Kidney epithelial cell (primary cell): ENCODE data around the gene PRPH. TPM values are rescaled to one million over a fixed set of nuclear protein-coding genes. Genes with fewer than 3 reads are reported as not detected.
A peak's percentile ranks its signal among the peaks of the same experiment; 100 is the strongest.
"Not testable (repeated sequence)": the region's sequence is repeated elsewhere in the genome, so short reads cannot be mapped to it uniquely, and the experiment has no call there.

Experiments used
- DNase-seq: peaks from one replicate; pipeline ENCODE4 v3.0.0-alpha.2; 2010; ENCODE audit warnings: low read depth
- H3K27me3 ChIP-seq: 2 replicates; pipeline ENCODE4 v1.6.0; 2011; ENCODE audit warnings: low read length; ENCODE audit not compliant: control insufficient read depth, insufficient read depth
- H3K36me3 ChIP-seq: 2 replicates; pipeline ENCODE4 v1.5.1; 2011; ENCODE audit warnings: low read length; ENCODE audit not compliant: control insufficient read depth, insufficient read depth
- H3K4me3 ChIP-seq: 2 replicates; pipeline ENCODE4 v1.5.1; 2011; ENCODE audit warnings: low read depth, mild to moderate bottlenecking, control low read depth, low read length
- CTCF ChIP-seq: IDR thresholded peaks from 2 replicates; pipeline ENCODE4 v1.5.1; 2011; ENCODE audit warnings: mild to moderate bottlenecking, moderate library complexity, low read length, control low read depth, inconsistent platforms; ENCODE audit not compliant: insufficient read depth, poor library complexity, severe bottlenecking
- total RNA-seq: library from RNA; depleted of rRNA; stranded (reverse); fragments of >200 nt; gene quantifications from 2 replicates; pipeline ENCODE4 v1.2.3, GENCODE V29; 2015

The PRPH gene
- total RNA-seq, 1 donor from 2014 or later: 0.21 TPM

GRCh38 chr12:49297695-49298060 lies 2.7 kb downstream of the PRPH start:
- no peak for TF ChIP-seq CTCF
- Histone ChIP-seq H3K4me3 (no peak overlapping the region), H3K27me3 (peaks cover 57% of the 10 kb centered on the region), H3K36me3 (no peaks in the 10 kb centered on the region)
- DNase-seq: no peak

GRCh38 chr12:49298160-49298559 lies 3.2 kb downstream of the PRPH start:
- DNase-seq: no peak
- TF ChIP-seq CTCF: peak; percentile 22
- no peak overlapping the region for H3K4me3 ChIP-seq
- no peaks in the 10 kb centered on the region for H3K36me3 ChIP-seq
- peaks cover 54% of the 10 kb centered on the region for H3K27me3 ChIP-seq

- TF ChIP-seq CTCF: no peak
- Histone ChIP-seq H3K4me3 (no peak overlapping the region), H3K27me3 (peaks cover 21% of the 10 kb centered on the region), H3K36me3 (no peaks in the 10 kb centered on the region)
- no peak for DNase-seq
Measured at GRCh38 chr12:49301760-49302159, 6.8 kb downstream of the PRPH start.

- no peak for TF ChIP-seq CTCF
- DNase-seq: no peak
- H3K4me3 ChIP-seq: no peak overlapping the region
- H3K36me3 ChIP-seq: no peaks in the 10 kb centered on the region
- H3K27me3 ChIP-seq: no peaks in the 10 kb centered on the region
Measured at GRCh38 chr12:49304161-49304560, 9.2 kb downstream of the PRPH start.

- DNase-seq: no peak
- no peak overlapping the region for H3K4me3 ChIP-seq
- peaks cover 2% of the 10 kb centered on the region for H3K27me3 ChIP-seq
- TF ChIP-seq CTCF: no peak
- no peaks in the 10 kb centered on the region for H3K36me3 ChIP-seq
Measured at GRCh38 chr12:49305762-49306510, 11.0 kb downstream of the PRPH start.

GRCh38 chr12:49309386-49309785 lies 14.4 kb downstream of the PRPH start:
- no peak for TF ChIP-seq CTCF
- Histone ChIP-seq H3K4me3 (no peak overlapping the region), H3K27me3 (peaks cover 2% of the 10 kb centered on the region), H3K36me3 (no peaks in the 10 kb centered on the region)
- no peak for DNase-seq

- H3K4me3 ChIP-seq, H3K27me3 ChIP-seq, DNase-seq, H3K36me3 ChIP-seq: not testable (repeated sequence)
Measured at GRCh38 chr12:49310451-49311000, 15.6 kb downstream of the PRPH start.
